Tongue (tissue), 2 donors: ENCODE measurements around the gene TEKT3. TPM values are rescaled to one million over a fixed set of nuclear protein-coding genes. Genes with fewer than 3 reads are reported as not detected.

Experiments used
- DNase-seq: peaks from one replicate; pipeline ENCODE4 v3.0.0-alpha.2; 2015
- total RNA-seq: library from RNA; depleted of rRNA; stranded (reverse); fragments of >200 nt; gene quantifications from one replicate; pipeline ENCODE4 v1.2.3, GENCODE V29; 2014

TEKT3 gene
- not detected for total RNA-seq

GRCh38 chr17:15341385-15341849, at the start of gene TEKT3:
TEKT3 (minus strand) TSS chr17:15341597; CDS start chr17:15331585, 10,012 bp downstream.
- peak; percentile 92 for DNase-seq

GRCh38 chr17:15388356-15389041, 47.1 kb upstream of the TEKT3 start:
- DNase-seq = peak; percentile 42

- DNase-seq = no peak
These were observed 44.7 kb upstream of the TEKT3 start for GRCh38 chr17:15386083-15386482.

GRCh38 chr17:15385305-15385704, 43.9 kb upstream of the TEKT3 start:
- DNase-seq = no peak

GRCh38 chr17:15384142-15384787, 42.9 kb upstream of the TEKT3 start:
- DNase-seq = peak; percentile 80

- DNase-seq = no peak
These were observed 41.5 kb upstream of the TEKT3 start for GRCh38 chr17:15382914-15383313.

DNA sequence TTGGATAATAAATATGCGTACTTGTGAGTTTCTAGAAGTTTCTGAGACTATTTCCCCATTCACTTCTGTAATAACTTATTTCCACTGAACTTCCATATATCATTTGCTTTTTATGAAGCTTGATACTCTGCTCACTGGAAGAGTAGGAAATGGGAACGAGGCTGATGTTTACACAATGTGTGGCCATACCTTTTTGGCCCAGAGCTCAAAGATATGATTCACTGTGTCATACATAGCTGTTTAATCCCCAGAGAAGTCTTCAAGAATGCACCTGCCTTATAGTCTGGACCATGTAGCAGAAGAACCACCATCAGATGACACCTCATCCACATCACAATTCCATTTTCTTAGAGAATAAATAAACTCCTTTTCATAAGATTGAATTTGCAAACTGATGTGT, 40.3 kb upstream of the TEKT3 start:
- DNase-seq = no peak

GRCh38 chr17:15380446-15380845, 39.0 kb upstream of the TEKT3 start:
- no peak for DNase-seq

DNA sequence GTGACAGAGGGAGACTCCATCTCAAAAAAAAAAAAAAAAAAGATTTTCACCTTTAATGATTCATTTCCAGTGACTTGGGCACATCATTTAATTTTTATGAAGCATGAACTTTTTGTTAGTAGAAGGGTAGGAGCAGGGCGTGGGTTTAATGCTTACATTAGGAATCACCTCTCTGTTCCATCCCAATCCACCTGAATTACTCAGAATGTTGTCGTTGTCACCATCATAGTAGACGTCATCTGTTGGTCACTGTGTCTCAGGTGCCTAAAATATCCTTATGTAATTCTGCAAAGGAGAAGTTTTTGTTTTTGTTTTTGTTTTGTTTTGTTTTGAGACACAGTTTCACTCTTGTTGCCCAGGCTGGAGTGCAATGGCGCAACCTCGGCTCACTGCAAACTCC, 38.3 kb upstream of the TEKT3 start:
- no peak for DNase-seq

- no peak for DNase-seq
These were observed 36.8 kb upstream of the TEKT3 start for GRCh38 chr17:15378243-15378642.

DNA sequence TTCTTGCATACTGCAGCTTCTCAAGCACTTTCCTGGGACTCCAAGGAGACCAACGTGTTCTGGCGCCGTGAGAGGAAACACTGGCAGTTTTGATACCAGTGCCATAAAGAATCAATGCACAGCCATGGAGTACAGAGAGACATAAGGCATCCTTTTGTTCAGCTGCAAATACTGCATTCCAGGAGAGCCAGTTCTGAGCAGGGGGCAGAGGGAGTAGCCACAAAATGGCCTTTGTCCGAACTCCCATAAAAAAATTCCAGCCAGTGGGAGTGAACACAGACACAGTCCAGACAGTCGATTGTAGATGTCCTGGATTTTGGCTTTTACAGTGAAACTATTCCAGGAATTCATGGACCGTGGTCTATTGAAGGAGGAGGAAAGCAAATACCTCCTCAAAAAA, 36.2 kb upstream of the TEKT3 start:
- peak; percentile 41 for DNase-seq

DNA sequence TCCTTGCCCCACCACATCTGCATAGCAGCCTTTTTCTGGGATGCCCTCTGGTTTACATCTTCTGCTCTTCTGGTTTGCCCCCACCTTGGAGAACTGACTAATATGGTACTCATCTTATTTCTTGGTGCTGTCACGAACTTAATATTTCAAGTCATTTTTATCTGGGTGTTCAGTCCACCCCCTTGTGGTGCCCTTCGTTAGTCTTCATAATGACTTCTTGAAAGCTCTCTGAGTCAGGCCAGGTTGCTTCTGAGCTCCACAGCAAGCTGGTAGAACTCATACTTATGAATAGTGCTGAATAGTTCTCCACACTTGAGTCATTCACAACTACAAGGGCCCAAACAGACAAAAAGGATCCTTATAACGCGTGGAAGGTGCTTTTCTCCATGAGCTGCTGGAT, 35.8 kb upstream of the TEKT3 start:
- DNase-seq = no peak

DNA sequence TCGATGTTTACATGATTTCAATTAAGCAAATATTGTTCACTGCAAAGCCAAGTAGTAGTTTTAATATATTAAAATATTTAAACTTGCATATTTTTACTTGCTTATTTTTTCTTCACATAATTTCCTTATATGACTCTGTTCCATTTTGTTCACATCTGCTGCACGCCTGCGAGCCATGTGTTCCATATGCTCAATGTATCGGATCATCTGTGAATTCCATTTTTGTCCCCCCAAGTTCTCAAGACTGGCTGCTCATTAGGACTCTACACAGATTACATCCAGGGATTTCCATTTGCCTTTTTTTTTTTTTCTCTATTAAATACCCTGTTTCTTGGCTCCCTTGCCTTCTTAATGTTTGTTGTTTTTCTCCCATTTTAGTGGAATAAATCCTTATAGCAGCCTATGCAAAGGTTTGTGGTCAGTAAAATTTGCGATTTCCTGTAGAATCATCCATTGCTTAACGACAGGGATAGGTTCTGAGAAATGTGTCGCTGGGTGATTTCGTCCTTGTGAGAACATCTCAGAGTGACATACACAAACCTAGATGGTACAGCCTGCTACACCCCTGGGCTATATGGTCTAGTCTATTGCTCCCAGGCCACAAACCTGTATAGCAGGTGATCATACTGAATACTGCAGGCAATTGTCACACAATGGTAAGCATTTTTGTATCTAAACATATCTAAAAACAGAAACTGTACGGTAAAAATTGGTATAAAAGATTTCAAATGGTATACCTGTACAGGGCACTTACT, 30.2 kb upstream of the TEKT3 start:
- DNase-seq = no peak

GRCh38 chr17:15368600-15368999, 27.2 kb upstream of the TEKT3 start:
- DNase-seq = no peak

- no peak for DNase-seq
These were observed 24.6 kb upstream of the TEKT3 start for GRCh38 chr17:15366026-15366425.

DNA sequence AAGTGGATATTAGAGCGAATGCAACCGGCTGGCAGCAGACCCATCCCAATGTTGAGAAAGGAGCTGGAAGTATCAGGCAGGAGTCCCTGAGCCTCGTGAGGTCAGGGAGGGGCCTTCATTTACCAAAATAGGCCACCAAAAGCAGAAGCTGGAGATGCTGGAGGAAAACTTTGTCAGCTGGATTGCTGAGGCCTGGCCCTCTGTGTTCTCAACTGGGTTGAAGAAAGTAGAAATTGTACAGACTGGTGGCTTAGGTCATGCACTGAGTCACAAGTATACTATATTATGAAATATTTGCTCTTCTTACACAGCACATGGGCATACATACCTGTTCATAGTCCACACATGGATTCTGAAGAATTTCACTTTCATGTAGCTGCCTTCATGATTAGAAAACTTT, 23.2 kb upstream of the TEKT3 start:
- DNase-seq = no peak

DNA sequence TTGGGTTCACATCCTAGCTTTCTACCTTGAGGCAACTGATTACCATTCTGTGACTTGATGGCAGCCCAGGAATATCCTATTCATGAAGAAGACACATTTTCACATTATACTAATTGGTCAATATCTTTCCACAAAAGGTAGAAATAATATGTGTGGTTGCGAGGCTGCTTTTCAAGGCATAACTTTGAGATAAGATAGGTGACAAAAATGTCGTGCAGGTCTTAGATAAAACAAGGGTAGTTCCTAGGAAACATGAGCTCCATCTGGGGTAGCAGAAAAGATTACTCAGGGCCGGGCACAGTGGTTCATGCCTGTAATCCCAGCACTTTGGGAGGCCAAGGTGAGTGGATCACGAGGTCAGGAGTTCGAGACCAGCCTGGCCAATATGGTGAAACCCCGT, 22.3 kb upstream of the TEKT3 start:
- no peak for DNase-seq

DNA sequence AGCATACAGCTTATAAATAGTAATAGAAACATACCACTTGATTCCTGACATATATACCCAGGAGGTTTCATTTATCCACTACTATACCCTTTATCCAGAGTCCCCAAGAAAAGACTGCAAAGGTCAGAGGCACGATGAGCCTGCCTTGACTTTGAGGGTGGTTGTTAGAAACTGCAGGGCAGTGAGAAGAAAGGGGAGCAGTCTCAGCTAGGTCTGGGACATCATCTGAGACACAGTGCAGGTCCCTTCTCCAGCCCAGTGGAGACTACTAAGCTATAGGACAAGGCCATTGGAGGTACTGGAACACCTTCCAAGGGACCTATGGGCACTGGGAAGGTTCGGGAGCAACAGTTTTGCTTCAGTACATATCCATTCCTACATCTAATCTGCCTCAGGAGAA, 20.2 kb upstream of the TEKT3 start:
- no peak for DNase-seq

- DNase-seq = no peak
These were observed 19.8 kb upstream of the TEKT3 start for GRCh38 chr17:15361151-15361550.

GRCh38 chr17:15354256-15354655, 12.9 kb upstream of the TEKT3 start:
- no peak for DNase-seq

GRCh38 chr17:15351925-15352324, 10.5 kb upstream of the TEKT3 start:
- DNase-seq = no peak

- DNase-seq = no peak
These were observed 10.1 kb upstream of the TEKT3 start for GRCh38 chr17:15351478-15351840.

GRCh38 chr17:15350777-15351477, 9.5 kb upstream of the TEKT3 start:
- peak; percentile 21 for DNase-seq
